ENCODE data around the gene B9D1. TPM values are rescaled to one million over a fixed set of nuclear protein-coding genes. Genes with fewer than 3 reads are reported as not detected.

Gene B9D1
- total and polyA plus RNA-seq, 2 experiments from 2014 or later: 35.2 to 63.5 TPM

DNA sequence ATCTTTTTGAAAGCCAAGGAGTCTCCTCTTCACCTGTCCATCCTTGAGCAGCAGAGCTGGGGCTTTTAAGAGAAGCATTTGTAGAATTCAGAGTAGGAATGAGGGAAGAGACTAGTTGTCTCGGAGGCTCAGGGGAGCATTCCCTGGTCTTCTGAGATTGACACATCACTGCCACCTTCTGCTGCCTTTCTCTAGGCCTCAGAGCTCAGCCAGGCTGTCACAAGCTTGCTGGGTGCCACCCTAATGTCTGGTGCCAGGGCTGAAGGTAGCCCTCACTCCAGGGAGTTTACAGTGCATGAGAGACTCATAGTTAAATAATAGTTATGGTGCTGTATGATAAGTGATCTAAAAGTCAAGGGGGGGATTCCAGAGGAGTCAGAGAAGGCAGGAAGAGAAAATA, 39.7 kb downstream of the B9D1 start (continued):
- TF ChIP-seq JUNB (IDR thresholded peaks at IDR 0.05; ENCODE audit: unreplicated experiment): no peak
- TF ChIP-seq NANOG (IDR thresholded peaks at IDR 0.05; ENCODE audit: borderline replicate concordance): no peak
- TF ChIP-seq, protein P1, sequence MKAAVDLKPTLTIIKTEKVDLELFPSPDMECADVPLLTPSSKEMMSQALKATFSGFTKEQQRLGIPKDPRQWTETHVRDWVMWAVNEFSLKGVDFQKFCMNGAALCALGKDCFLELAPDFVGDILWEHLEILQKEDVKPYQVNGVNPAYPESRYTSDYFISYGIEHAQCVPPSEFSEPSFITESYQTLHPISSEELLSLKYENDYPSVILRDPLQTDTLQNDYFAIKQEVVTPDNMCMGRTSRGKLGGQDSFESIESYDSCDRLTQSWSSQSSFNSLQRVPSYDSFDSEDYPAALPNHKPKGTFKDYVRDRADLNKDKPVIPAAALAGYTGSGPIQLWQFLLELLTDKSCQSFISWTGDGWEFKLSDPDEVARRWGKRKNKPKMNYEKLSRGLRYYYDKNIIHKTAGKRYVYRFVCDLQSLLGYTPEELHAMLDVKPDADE (IDR thresholded peaks at IDR 0.05): no peak
- TF ChIP-seq EZH2phosphoT487 (IDR thresholded peaks at IDR 0.05; ENCODE audit: unreplicated experiment): no peak
- TF ChIP-seq POLR2AphosphoS5 (IDR thresholded peaks at IDR 0.05; ENCODE audit: low read depth): no peak
- TF ChIP-seq ZNF114 (CRISPR knock-in tag; IDR thresholded peaks at IDR 0.05): no peak
- no peak for TF ChIP-seq ZNF331 (CRISPR knock-in tag; IDR thresholded peaks at IDR 0.05; ENCODE audit: low read depth)
- TF ChIP-seq, protein P2, sequence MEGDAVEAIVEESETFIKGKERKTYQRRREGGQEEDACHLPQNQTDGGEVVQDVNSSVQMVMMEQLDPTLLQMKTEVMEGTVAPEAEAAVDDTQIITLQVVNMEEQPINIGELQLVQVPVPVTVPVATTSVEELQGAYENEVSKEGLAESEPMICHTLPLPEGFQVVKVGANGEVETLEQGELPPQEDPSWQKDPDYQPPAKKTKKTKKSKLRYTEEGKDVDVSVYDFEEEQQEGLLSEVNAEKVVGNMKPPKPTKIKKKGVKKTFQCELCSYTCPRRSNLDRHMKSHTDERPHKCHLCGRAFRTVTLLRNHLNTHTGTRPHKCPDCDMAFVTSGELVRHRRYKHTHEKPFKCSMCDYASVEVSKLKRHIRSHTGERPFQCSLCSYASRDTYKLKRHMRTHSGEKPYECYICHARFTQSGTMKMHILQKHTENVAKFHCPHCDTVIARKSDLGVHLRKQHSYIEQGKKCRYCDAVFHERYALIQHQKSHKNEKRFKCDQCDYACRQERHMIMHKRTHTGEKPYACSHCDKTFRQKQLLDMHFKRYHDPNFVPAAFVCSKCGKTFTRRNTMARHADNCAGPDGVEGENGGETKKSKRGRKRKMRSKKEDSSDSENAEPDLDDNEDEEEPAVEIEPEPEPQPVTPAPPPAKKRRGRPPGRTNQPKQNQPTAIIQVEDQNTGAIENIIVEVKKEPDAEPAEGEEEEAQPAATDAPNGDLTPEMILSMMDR (conservative IDR thresholded peaks at IDR 0.05; ENCODE audit: low read depth in 2 of 2): no peak
- TF ChIP-seq, protein P3, sequence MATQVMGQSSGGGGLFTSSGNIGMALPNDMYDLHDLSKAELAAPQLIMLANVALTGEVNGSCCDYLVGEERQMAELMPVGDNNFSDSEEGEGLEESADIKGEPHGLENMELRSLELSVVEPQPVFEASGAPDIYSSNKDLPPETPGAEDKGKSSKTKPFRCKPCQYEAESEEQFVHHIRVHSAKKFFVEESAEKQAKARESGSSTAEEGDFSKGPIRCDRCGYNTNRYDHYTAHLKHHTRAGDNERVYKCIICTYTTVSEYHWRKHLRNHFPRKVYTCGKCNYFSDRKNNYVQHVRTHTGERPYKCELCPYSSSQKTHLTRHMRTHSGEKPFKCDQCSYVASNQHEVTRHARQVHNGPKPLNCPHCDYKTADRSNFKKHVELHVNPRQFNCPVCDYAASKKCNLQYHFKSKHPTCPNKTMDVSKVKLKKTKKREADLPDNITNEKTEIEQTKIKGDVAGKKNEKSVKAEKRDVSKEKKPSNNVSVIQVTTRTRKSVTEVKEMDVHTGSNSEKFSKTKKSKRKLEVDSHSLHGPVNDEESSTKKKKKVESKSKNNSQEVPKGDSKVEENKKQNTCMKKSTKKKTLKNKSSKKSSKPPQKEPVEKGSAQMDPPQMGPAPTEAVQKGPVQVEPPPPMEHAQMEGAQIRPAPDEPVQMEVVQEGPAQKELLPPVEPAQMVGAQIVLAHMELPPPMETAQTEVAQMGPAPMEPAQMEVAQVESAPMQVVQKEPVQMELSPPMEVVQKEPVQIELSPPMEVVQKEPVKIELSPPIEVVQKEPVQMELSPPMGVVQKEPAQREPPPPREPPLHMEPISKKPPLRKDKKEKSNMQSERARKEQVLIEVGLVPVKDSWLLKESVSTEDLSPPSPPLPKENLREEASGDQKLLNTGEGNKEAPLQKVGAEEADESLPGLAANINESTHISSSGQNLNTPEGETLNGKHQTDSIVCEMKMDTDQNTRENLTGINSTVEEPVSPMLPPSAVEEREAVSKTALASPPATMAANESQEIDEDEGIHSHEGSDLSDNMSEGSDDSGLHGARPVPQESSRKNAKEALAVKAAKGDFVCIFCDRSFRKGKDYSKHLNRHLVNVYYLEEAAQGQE (IDR thresholded peaks at IDR 0.05; ENCODE audit: unreplicated experiment): no peak

DNA sequence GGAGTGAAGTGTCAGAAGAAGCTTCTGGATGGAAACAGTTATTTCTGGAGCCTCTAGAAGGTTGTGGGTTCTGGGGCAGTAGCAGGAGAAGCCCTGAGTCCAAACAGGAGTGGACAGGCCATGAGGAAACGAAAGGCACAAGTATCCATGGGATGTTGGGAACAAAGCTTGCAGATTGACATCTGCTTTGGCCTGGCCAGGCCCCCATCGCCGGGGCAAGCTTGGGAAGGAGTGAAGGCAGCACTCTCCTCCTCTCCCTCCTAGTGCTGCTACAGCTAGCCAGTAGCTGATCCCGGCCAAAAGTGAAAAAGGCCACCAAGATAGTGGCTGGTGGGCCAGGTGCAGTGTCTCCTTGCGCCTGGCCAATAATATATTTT, 40.4 kb downstream of the B9D1 start:
- Histone ChIP-seq H2AFZ (no peak overlapping the region), H3K27ac (ENCODE audit: low read depth) (no peak overlapping the region), H4K20me1 (replicated peaks; ENCODE audit: insufficient read depth) (no peaks in the 10 kb centered on the region; the same call in none of the 2 replicates), H3K4me1 (ENCODE audit: insufficient read depth) (peaks cover 8% of the 10 kb centered on the region), H3F3A (replicated peaks; ENCODE audit: low read depth) (0 out of 2 replicates have a peak, but pooled peaks cover 2% of the 10 kb centered on the region), H3K4me3 (no peak overlapping the region), H3K9me2 (ENCODE audit: insufficient read depth) (no peaks in the 10 kb centered on the region), H3K36me3 (ENCODE audit: insufficient read depth) (peaks cover 5% of the 10 kb centered on the region; the same call in 1 of the 2 replicates), H3K79me2 (replicated peaks; ENCODE audit: insufficient read depth) (no peaks in the 10 kb centered on the region), H3K4me2 (no peak overlapping the region), H3K27me3 (ENCODE audit: insufficient read depth) (no peaks in the 10 kb centered on the region)
- no peak for TF ChIP-seq POLR2AphosphoS5 (IDR thresholded peaks at IDR 0.05; ENCODE audit: low read depth)
- TF ChIP-seq, protein P2 (conservative IDR thresholded peaks at IDR 0.05; ENCODE audit: low read depth in 2 of 2): 0 out of 4 replicates have a peak, but pooled peaks of 1 of the 2 experiments have one; percentile 4
- no peak overlapping the region for H3K4me3 Mint-ChIP-seq
- DNase-seq (ENCODE audit: low spot score) (no peak), ATAC-seq (no peak)
- peaks cover 23% of the 10 kb centered on the region; the same call in 2 of the 3 replicates for H3K4me1 Mint-ChIP-seq
- H3K9me3 Mint-ChIP-seq: peaks cover 19% of the 10 kb centered on the region
- H3K36me3 Mint-ChIP-seq (ENCODE audit: low read depth): peaks cover 49% of the 10 kb centered on the region
- H3K27ac Mint-ChIP-seq: no peak overlapping the region
- H3K27me3 Mint-ChIP-seq (ENCODE audit: insufficient read depth, low read depth, poor library complexity): peaks cover 10% of the 10 kb centered on the region
